ENCODE measurements around the gene SHISA6. TPM values are rescaled to one million over a fixed set of nuclear protein-coding genes. Genes with fewer than 3 reads are reported as not detected.

SHISA6 gene
- total RNA-seq, 2 donors from 2014 or later, result 6.7 to 14.4 TPM

GRCh38 chr17:11238705-11239104 is 2.3 kb upstream of the SHISA6 start:
- DNase-seq, result peak; percentile 63
- no peak for TF ChIP-seq CTCF (conservative IDR thresholded peaks at IDR 0.05)
- H3K36me3 ChIP-seq (ENCODE audit: control insufficient read depth, insufficient read depth, low read length), result no peaks in the 10 kb centered on the region
- peaks cover 4% of the 10 kb centered on the region for H3K4me1 ChIP-seq (ENCODE audit: control insufficient read depth, insufficient read depth, low read length)
- peaks cover 63% of the 10 kb centered on the region for H3K27me3 Mint-ChIP-seq (ENCODE audit: insufficient read depth)
- H3K4me1 Mint-ChIP-seq, result peaks cover 30% of the 10 kb centered on the region
- H3K36me3 Mint-ChIP-seq (ENCODE audit: low read depth), result peaks cover under 1% of the 10 kb centered on the region
- no peaks in the 10 kb centered on the region for H3K9me3 ChIP-seq (ENCODE audit: control insufficient read depth, low read length)
- H3K4me3 ChIP-seq (ENCODE audit: low read length), result no peak overlapping the region
- H3K9ac ChIP-seq (ENCODE audit: extremely low read depth, low read length, poor library complexity, severe bottlenecking), result no peak overlapping the region
- H3K27ac Mint-ChIP-seq, result no peak overlapping the region
- peaks cover 47% of the 10 kb centered on the region for H3K27me3 ChIP-seq (ENCODE audit: control insufficient read depth, insufficient read depth, low read length, poor library complexity, severe bottlenecking)
- no peak overlapping the region for H3K4me3 Mint-ChIP-seq
- WGBS, 2 experiments (ENCODE audit: insufficient coverage in 1 of 2, insufficient read length in 1 of 2), result 21 to 55% methylated on average over 2 to 4 of the region's 4 CpGs
- H3K27ac ChIP-seq (ENCODE audit: low read depth, low read length), result no peak overlapping the region
- no peaks in the 10 kb centered on the region for H3K9me3 Mint-ChIP-seq

GRCh38 chr17:11239379-11239970 is 1.5 kb upstream of the SHISA6 start:
- Histone ChIP-seq H3K27ac (ENCODE audit: low read depth, low read length) (no peak overlapping the region), H3K4me1 (ENCODE audit: control insufficient read depth, insufficient read depth, low read length) (peaks cover 4% of the 10 kb centered on the region), H3K9ac (ENCODE audit: extremely low read depth, low read length, poor library complexity, severe bottlenecking) (no peak overlapping the region), H3K4me3 (ENCODE audit: low read length) (peak overlapping the region; percentile 76), H3K9me3 (ENCODE audit: control insufficient read depth, low read length) (no peaks in the 10 kb centered on the region), H3K27me3 (ENCODE audit: control insufficient read depth, insufficient read depth, low read length, poor library complexity, severe bottlenecking) (peaks cover 55% of the 10 kb centered on the region), H3K36me3 (ENCODE audit: control insufficient read depth, insufficient read depth, low read length) (no peaks in the 10 kb centered on the region)
- Mint-ChIP-seq H3K9me3 (no peaks in the 10 kb centered on the region), H3K27me3 (ENCODE audit: insufficient read depth) (peaks cover 66% of the 10 kb centered on the region), H3K27ac (no peak overlapping the region), H3K36me3 (ENCODE audit: low read depth) (peaks cover 8% of the 10 kb centered on the region), H3K4me3 (peak overlapping the region; percentile 59), H3K4me1 (peaks cover 30% of the 10 kb centered on the region)
- TF ChIP-seq CTCF (conservative IDR thresholded peaks at IDR 0.05), result no peak
- 55 to 64% methylated on average over 9 to 16 of the region's 16 CpGs for WGBS, 2 experiments (ENCODE audit: insufficient coverage in 1 of 2, insufficient read length in 1 of 2)
- DNase-seq, result no peak

GRCh38 chr17:11240041-11240840 is 772 bp upstream of the SHISA6 start:
- peak; percentile 56 for TF ChIP-seq CTCF (conservative IDR thresholded peaks at IDR 0.05)
- DNase-seq, result peak; percentile 89
- Histone ChIP-seq H3K9ac (ENCODE audit: extremely low read depth, low read length, poor library complexity, severe bottlenecking) (no peak overlapping the region), H3K4me1 (ENCODE audit: control insufficient read depth, insufficient read depth, low read length) (peaks cover 4% of the 10 kb centered on the region), H3K9me3 (ENCODE audit: control insufficient read depth, low read length) (no peaks in the 10 kb centered on the region), H3K36me3 (ENCODE audit: control insufficient read depth, insufficient read depth, low read length) (no peaks in the 10 kb centered on the region), H3K27me3 (ENCODE audit: control insufficient read depth, insufficient read depth, low read length, poor library complexity, severe bottlenecking) (peaks cover 60% of the 10 kb centered on the region), H3K4me3 (ENCODE audit: low read length) (peak overlapping the region; percentile 76), H3K27ac (ENCODE audit: low read depth, low read length) (no peak overlapping the region)
- H3K4me1 Mint-ChIP-seq, result peaks cover 30% of the 10 kb centered on the region
- H3K27ac Mint-ChIP-seq, result no peak overlapping the region
- WGBS, 2 experiments (ENCODE audit: insufficient coverage in 1 of 2, insufficient read length in 1 of 2), result 0 to 1% methylated on average over 15 to 81 of the region's 90 CpGs
- peaks cover 16% of the 10 kb centered on the region for H3K36me3 Mint-ChIP-seq (ENCODE audit: low read depth)
- H3K4me3 Mint-ChIP-seq, result peak overlapping the region; percentile 59
- no peaks in the 10 kb centered on the region for H3K9me3 Mint-ChIP-seq
- peaks cover 74% of the 10 kb centered on the region for H3K27me3 Mint-ChIP-seq (ENCODE audit: insufficient read depth)

All from endodermal cell (in vitro differentiated cells).